MCF 10A (cell line): ENCODE results near the gene PNPLA2. TPM values are rescaled to one million over a fixed set of nuclear protein-coding genes. Genes with fewer than 3 reads are reported as not detected.

ENCODE experiments used
- BruUV-seq: library from RNA; stranded (reverse); fragments of 400-500 nt; replicated peaks from 2 replicates; lab custom pipeline; 2021; lab: Mats Ljungman, UMichigan
- CTCF ChIA-PET: fragments of 300-600 bp; sonication (Branson Sonifier 250); formaldehyde crosslinking; extraction: SDS; loops from one replicate; lab custom pipeline; 2021; ENCODE audit warnings: antibody characterized with exemption, inconsistent platforms; lab: Yijun Ruan, JAX
- POLR2A ChIA-PET: fragments of 300-600, 350-650 bp; sonication (Branson Sonifier 250); formaldehyde crosslinking; extraction: SDS; loops from one replicate; lab custom pipeline; 2020; ENCODE audit warnings: antibody characterized with exemption, inconsistent platforms; lab: Yijun Ruan, JAX
- DNase-seq: peaks from one replicate; pipeline ENCODE4 v3.0.0-alpha.2; 2018; ENCODE audit not compliant: unreplicated experiment
- H3K27ac Mint-ChIP-seq: one replicate; pipeline ENCODE4 v1.8.0; 2022; ENCODE audit warnings: mild to moderate bottlenecking, low read depth, mixed read lengths; ENCODE audit not compliant: unreplicated experiment
- H3K27me3 Mint-ChIP-seq: one replicate; pipeline ENCODE4 v1.8.0; 2022; ENCODE audit warnings: mixed read lengths; ENCODE audit not compliant: insufficient read depth, unreplicated experiment
- H3K36me3 Mint-ChIP-seq: one replicate; pipeline ENCODE4 v1.8.0; 2022; ENCODE audit warnings: mild to moderate bottlenecking, moderate library complexity, mixed read lengths; ENCODE audit not compliant: insufficient read depth, unreplicated experiment
- H3K4me1 Mint-ChIP-seq: one replicate; pipeline ENCODE4 v1.8.0; 2022; ENCODE audit warnings: mixed read lengths; ENCODE audit not compliant: insufficient read depth, unreplicated experiment
- H3K4me3 Mint-ChIP-seq: one replicate; pipeline ENCODE4 v1.8.0; 2022; ENCODE audit warnings: mild to moderate bottlenecking, moderate library complexity, mixed read lengths; ENCODE audit not compliant: unreplicated experiment
- H3K9me3 Mint-ChIP-seq: one replicate; pipeline ENCODE4 v1.8.0; 2022; ENCODE audit warnings: mixed read lengths; ENCODE audit not compliant: unreplicated experiment
- intact Hi-C: fragments of 100-400 bp; cut with micrococcal nuclease; formaldehyde crosslinking; loops from 2 replicates; pipeline ENCODE4 v1.14.1; 2022
- total RNA-seq: library from RNA; stranded (reverse); gene quantifications from 2 replicates; pipeline ENCODE4 v1.2.3, GENCODE V29; 2022
- TF ChIP-seq, protein P1 (sequence below): fragments of 200-600 bp; IDR thresholded peaks from one replicate; pipeline ENCODE4 v1.8.0; 2022; ENCODE audit warnings: antibody characterized with exemption, mild to moderate bottlenecking; ENCODE audit not compliant: unreplicated experiment

PNPLA2 gene
- total RNA-seq, 1 experiment from 2014 or later = 112 TPM

DNA sequence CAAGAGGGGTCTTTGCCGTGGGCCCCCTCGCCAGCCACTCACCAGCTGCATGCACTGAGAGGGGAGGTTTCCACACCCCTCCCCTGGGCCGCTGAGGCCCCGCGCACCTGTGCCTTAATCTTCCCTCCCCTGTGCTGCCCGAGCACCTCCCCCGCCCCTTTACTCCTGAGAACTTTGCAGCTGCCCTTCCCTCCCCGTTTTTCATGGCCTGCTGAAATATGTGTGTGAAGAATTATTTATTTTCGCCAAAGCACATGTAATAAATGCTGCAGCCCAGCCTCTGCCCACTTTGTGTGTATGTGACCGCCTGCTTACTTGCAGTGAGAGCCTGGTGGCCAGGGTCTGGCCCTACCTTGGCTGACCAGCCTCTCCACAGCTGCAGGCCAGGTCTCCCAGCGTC is 6.2 kb downstream of the PNPLA2 start:
- no peaks in the 10 kb centered on the region for H3K9me3 Mint-ChIP-seq
- no TSS peak for BruUV-seq
- TF ChIP-seq, protein P1, sequence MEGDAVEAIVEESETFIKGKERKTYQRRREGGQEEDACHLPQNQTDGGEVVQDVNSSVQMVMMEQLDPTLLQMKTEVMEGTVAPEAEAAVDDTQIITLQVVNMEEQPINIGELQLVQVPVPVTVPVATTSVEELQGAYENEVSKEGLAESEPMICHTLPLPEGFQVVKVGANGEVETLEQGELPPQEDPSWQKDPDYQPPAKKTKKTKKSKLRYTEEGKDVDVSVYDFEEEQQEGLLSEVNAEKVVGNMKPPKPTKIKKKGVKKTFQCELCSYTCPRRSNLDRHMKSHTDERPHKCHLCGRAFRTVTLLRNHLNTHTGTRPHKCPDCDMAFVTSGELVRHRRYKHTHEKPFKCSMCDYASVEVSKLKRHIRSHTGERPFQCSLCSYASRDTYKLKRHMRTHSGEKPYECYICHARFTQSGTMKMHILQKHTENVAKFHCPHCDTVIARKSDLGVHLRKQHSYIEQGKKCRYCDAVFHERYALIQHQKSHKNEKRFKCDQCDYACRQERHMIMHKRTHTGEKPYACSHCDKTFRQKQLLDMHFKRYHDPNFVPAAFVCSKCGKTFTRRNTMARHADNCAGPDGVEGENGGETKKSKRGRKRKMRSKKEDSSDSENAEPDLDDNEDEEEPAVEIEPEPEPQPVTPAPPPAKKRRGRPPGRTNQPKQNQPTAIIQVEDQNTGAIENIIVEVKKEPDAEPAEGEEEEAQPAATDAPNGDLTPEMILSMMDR = no peak
- intact Hi-C loops = no loop called here
- ChIA-PET POLR2A (interaction anchor here (0.6 to 2.0 kb wide), 6 partner anchors 8 to 94 kb away, joined by 3 to 8 read pairs (median 4); partner anchors contain the start of genes CD151 and RPLP2), CTCF (interaction anchor here (0.6 kb wide), 1 partner anchor 13 kb away, joined by 3 read pairs; no protein-coding TSS in a partner anchor)
- no peak overlapping the region for H3K4me3 Mint-ChIP-seq
- H3K27me3 Mint-ChIP-seq = no peaks in the 10 kb centered on the region
- DNase-seq = no peak
- H3K4me1 Mint-ChIP-seq = peaks cover 5% of the 10 kb centered on the region
- H3K36me3 Mint-ChIP-seq = peaks cover 42% of the 10 kb centered on the region
- H3K27ac Mint-ChIP-seq = no peak overlapping the region

DNA sequence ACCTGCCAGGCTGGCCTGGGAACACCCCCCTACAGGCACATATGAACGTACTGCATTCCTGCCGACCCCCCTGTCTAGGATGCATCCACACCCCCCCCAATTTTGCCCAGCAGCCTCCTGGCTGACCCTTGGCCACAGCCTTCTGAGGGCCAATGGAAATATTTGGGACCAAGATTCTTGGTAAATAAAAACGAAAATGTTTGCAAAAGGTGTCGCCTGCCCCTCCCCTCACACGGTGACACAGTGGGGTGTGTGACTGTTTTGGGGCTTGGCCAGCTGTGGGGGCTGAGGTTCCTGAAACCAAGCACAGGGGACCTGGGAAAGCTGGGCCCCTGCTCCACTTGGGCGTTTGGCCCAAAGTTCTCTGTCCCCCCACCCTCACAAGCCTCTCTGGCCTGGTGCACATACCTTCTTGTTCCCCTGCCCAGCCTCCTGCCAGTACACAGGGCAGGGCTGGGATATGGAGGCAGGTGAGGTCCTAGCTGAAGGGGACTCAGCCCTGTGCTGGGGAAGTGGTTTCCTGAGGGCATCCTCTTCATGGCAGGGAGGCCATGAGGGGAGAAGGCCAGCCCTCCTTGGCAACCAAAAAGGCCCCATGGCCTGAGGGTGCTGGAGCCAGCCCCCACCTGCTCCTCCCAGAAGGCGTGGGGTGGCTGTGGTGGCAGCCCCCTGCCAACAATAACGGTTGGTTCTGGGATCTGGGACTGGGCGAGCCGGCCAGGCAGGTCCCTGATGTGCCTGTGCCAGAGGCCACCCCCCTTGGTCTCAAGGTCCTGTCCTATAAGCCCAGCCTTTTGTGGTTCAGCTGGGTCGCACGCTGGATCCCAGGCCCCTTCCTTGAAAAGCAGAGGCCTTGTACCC is 6.9 kb downstream of the PNPLA2 start:
- intact Hi-C loops = no loop called here
- ChIA-PET POLR2A (interaction anchor here (0.6 to 2.0 kb wide), 6 partner anchors 9 to 1009 kb away, joined by 3 to 8 read pairs (median 4); partner anchors contain the start of gene RPLP2), CTCF (interaction anchor here (0.6 kb wide), 1 partner anchor 12 kb away, joined by 3 read pairs; no protein-coding TSS in a partner anchor)
- BruUV-seq = no TSS peak
- Mint-ChIP-seq H3K4me3 (no peak overlapping the region), H3K27me3 (no peaks in the 10 kb centered on the region), H3K4me1 (peaks cover 5% of the 10 kb centered on the region), H3K9me3 (no peaks in the 10 kb centered on the region), H3K27ac (no peak overlapping the region), H3K36me3 (peaks cover 42% of the 10 kb centered on the region)
- no peak for DNase-seq
- TF ChIP-seq, protein P1 = no peak

DNA sequence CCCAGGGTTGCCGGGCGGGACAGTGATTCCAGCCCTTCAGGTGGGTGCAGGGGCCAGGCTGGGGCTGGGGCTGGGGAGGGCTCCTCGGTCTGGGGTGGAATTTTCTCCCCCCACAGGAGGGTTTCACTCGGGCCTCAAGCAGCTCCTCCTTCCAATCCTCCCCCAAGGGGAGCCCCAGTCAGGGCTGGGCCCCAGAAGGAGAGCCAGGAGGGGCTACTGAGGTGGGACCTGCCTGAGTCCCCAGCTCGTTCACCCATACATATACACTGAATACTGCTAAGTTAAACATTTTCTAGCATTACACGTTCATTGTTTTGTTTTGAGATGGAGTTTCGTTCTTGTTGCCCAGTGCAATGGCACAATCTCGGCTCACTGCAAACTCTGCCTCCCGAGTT is 7.5 kb downstream of the PNPLA2 start:
- no peaks in the 10 kb centered on the region for H3K27me3 Mint-ChIP-seq
- H3K4me1 Mint-ChIP-seq = peaks cover 5% of the 10 kb centered on the region
- no peaks in the 10 kb centered on the region for H3K9me3 Mint-ChIP-seq
- no peak overlapping the region for H3K4me3 Mint-ChIP-seq
- H3K36me3 Mint-ChIP-seq = peaks cover 36% of the 10 kb centered on the region
- ChIA-PET POLR2A (interaction anchor here (1.6 kb wide), 1 partner anchor 14 kb away, joined by 5 read pairs; no protein-coding TSS in a partner anchor), CTCF (no interaction called here)
- TF ChIP-seq, protein P1 = no peak
- no peak overlapping the region for H3K27ac Mint-ChIP-seq
- no peak for DNase-seq
- no TSS peak for BruUV-seq
- intact Hi-C loops = no loop called here

DNA sequence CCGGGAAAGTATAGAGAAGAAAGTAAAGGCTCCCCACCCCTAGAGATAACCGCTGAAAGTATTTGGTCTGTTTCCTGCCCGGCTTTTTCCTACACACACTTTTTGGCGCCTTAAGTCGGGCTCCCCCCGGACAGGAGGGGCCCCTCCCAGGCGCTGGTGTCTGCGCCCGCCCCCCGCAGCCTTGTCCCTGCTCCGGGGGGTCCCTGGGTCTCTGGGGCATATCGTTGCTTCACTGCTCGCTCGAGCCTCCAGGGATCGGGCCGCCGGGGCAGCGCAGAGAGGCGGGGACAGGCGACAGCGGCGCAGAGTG is 8.1 kb downstream of the PNPLA2 start:
- no peaks in the 10 kb centered on the region for H3K9me3 Mint-ChIP-seq
- DNase-seq = no peak
- no TSS peak for BruUV-seq
- H3K27ac Mint-ChIP-seq = no peak overlapping the region
- no peaks in the 10 kb centered on the region for H3K27me3 Mint-ChIP-seq
- H3K4me3 Mint-ChIP-seq = no peak overlapping the region
- H3K36me3 Mint-ChIP-seq = peaks cover 34% of the 10 kb centered on the region
- POLR2A ChIA-PET = no interaction called here
- CTCF ChIA-PET = no interaction called here
- intact Hi-C loops = no loop called here
- TF ChIP-seq, protein P1 = no peak
- peaks cover 9% of the 10 kb centered on the region for H3K4me1 Mint-ChIP-seq
